ENCODE results near the gene WWP2. TPM values are rescaled to one million over a fixed set of nuclear protein-coding genes. Genes with fewer than 3 reads are reported as not detected.
"Not testable (repeated sequence)": the region's sequence is repeated elsewhere in the genome, so short reads cannot be mapped to it uniquely, and the experiment has no call there.

Gene WWP2
- polyA plus RNA-seq, 1 donor = 14.5 TPM

DNA sequence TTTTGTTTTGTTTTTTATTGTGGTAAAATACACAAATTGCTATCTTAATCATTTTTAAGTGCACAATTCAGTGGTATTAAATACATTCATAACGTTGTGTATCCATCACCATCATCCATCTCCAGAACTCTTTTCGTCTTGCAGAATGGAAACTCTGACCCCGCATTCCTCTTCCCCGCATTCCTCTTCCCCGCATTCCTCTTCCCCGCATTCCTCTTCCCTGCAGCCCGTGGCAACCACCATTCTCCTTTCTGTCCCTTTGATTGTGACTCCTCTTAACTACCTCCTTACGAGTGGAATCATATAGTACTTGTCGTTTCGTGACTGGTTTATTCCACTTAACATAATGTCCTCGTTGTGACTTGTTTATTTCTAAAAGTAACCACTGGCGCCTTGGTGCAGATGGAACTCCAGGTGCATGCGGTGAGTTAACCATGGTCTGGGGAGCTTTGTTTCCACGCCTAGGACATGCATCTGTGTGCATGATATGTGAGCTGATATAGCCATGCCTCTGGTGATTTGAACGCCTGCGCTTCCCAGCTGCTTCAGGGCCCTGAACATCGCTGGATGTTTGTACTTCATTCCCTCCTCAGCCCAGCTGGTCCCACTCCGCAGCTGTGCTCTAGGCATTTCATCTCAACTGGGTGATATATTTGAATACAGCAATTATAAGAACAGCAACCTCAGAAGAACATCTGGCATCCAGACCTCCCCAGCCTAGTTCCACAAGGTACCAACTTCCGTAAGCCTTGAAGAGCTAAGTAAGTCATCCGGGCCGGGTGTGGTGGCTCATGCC lies 181.3 kb downstream of the WWP2 start:
- DNase-seq (ENCODE audit: low read depth) = not testable (repeated sequence)

DNA sequence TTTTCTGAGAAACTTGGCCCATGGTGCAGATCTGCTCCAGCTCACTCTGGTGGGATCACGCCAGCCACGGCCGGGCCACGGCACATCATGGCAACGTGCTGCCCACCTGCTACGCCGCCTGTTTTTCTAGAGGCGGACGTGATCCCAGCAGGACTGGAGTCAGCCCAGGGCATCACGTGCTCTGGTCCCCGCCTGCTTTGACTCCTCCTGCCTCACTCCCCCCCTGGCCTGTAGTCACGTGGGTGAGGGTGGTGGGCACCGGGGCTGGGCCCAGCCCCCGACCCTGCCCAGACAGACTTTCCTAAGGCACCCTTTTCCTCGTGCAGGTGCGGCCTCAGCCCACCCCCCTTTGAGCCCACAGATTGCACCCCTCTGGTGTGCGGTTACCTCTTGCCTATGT lies 188.3 kb downstream of the WWP2 start:
- DNase-seq (ENCODE audit: low read depth) = not testable (repeated sequence)

DNA sequence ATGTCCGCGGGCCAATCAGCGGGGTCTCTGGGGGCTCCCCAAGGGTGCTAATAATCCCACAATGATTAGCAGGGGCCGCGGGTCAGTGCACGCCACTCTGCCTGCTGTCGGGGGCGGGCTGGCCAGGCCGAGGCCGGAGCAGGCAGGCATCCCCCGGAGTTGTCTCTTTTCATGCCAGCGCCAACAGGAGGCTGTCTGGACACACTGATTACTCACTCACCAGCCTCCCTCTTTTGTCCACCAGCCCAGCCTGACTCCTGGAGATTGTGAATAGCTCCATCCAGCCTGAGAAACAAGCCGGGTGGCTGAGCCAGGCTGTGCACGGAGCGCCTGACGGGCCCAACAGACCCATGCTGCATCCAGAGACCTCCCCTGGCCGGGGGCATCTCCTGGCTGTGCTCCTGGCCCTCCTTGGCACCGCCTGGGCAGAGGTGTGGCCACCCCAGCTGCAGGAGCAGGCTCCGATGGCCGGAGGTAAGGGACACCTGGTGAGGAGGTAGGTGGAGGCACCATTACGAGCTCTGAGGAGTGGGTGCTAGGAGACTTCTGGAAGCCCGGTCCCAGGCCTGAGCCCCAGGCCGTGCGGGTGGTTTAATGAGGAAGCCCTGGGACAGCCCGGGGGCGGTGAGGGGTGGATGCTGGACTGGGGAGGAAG lies 189.0 kb downstream of the WWP2 start, which contains the start of gene CLEC18A:
Gene CLEC18A, plus strand, starts transcription at position 318 of the 655 bp plus-strand sequence. Its CDS starts 33 bp downstream, at position 351.
- DNase-seq (ENCODE audit: low read depth) = not testable (repeated sequence)

DNA sequence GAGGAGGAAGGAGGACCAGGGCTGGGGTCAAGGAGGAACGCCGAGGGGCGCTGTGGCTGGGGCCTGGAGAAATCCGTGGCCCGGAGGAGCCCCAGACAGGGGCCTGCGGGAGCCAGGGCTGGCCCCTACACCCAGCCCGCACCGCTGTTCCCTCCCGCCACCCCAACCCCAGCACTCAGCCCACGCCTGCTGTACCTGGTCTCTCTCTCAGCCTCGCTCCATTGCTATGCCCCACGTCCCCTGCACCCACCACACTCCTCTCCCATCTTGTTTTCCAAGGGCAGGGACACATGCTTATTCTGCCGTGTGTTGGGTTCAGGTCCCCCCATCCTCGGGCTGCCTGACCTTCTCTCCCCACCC lies 189.5 kb downstream of the WWP2 start:
- not testable (repeated sequence) for DNase-seq (ENCODE audit: low read depth)

DNA sequence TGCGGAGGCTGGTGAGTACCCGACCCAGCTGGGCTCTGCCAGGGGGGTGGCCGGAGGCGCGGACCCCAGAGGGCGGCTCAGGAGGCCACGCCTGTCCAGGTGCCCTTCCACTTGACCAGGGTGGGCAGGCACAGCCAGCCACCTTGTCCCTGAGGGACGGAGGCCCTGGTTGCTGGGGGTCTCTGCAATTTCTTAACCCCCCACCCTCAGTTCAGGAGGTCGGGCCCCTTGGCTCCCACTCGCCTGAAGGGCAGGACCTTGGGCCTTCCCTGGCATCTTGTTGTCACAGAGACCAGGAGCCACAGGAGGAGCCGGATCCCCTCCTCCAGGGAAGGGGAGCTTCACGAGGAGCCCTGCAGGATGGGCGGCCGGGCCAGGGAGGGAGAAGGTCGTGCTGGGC lies 190.0 kb downstream of the WWP2 start:
- DNase-seq (ENCODE audit: low read depth) = not testable (repeated sequence)

DNA sequence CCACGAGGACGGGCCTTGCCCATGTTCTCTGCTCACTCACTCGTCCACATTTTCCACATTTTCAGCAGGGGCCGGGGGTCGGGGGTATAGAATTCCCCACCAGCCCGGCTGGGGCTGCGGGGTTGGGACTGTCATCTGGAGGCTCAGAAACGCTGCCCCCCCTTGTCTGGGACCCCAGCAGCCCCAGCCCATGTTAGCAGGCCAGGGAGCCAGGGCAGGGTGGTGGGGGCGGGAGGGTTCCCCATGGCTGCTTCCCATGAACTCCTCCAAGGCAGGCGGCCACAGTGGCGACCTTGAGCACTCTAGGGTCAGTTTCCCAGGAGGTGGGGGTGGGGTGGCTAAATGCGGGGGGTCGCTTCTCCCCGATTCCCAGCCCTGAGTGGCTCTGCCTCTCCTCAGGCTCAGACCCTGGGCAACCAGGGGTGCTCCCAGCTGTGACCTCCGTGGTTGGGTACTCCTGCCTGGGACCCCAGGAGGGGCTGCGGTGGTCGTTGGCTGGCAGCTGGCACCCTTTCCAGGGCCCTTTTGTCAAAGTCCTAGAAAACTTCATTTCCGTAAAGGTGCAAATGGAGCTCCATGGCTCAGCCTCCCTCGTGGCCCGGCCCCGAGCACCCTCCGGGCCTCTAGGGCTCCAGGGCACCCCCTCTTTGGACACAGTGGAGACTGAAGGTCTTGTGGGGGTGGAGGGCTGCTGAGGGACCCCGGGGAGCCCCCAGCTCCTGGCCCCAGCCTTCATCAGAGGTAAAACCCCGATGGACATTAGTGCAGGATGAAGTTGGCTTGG lies 190.6 kb downstream of the WWP2 start:
- not testable (repeated sequence) for DNase-seq (ENCODE audit: low read depth)

DNA sequence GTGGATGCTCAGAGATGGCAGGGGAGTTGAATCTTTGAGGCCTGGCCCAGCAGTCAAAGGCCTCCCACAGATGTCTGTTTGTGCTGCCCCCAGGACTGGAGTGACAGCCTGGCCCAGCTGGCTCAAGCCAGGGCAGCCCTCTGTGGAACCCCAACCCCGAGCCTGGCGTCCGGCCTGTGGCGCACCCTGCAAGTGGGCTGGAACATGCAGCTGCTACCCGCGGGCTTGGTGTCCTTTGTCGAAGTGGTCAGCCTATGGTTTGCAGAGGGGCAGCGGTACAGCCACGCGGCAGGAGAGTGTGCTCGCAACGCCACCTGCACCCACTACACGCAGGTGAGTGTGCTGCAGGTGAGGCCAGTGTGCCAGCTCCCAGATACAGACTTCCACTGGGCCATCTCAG lies 192.1 kb downstream of the WWP2 start:
- DNase-seq (ENCODE audit: low read depth) = not testable (repeated sequence)

DNA sequence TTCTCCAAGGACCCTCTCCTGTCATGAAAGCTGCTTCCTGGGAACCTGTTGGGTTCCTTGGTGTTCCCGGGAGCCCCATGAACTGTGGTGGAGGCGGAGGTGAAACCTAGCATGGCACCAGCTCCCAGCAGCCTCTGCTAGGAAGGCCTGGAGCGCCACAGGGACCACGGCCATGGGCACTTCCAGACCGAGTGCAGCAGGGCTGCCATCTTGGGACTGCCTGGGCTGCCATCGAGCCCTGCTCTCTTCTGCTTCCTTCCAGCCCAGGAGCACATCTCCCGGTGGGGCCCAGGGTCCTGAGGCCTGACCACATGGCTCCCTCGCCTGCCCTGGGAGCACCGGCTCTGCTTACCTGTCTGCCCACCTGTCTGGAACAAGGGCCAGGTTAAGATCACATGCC lies 201.2 kb downstream of the WWP2 start:
- DNase-seq (ENCODE audit: low read depth) = not testable (repeated sequence)

DNA sequence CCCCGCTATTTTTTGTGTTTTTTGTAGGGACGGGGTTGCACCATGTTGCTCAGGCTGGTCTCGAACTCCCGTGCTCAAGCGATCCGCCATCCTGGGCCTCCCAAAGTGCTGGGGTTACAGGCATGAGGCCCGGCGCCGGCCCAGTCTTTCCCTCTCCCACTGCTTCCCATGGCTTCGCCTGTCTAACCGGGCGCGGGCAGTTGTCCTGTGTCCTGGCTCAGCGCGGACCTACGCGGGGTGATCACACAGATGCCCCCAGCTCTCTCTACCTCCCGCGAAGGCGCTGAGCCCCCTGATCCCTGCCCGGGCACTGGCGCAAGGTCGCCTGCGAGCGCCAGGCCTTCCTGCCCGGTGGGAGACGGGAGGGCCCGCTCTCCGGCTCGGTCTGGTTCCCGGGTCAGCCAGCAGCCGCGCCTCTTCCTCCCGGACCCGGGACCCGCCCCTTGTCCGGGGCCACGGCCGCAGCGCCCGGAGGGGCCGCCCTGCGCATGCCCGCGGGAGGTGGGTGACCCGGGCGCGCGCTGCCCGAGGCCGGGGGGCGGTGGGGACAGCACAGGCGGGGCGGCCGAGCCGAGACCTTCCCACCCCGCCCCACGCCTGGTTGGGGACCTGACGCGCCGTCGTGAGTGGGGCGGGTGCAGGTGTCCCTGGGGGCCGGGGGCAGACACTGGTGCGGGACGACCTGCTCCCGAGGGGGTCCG lies 203.0 kb downstream of the WWP2 start:
- not testable (repeated sequence) for DNase-seq (ENCODE audit: low read depth)

DNA sequence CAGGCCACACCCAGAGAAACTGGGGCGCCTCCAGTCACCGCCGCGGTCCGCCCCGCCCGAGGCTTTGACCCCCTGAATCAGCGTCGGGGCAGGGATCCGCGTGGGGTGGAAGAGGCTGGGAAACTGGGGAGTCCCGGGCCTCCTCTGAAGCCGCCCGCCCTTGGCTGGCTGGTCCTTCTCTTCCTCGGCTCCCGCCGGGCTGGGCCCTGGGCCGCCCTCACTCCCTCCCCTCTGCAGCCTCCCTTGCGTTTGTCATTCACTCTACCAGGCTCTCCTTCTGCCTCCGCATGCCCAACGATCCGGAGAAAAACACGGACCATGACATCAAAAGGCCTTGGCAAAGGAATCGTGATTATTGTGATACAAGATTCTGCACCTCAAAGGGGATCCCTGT lies 203.5 kb downstream of the WWP2 start:
- not testable (repeated sequence) for DNase-seq (ENCODE audit: low read depth)

DNA sequence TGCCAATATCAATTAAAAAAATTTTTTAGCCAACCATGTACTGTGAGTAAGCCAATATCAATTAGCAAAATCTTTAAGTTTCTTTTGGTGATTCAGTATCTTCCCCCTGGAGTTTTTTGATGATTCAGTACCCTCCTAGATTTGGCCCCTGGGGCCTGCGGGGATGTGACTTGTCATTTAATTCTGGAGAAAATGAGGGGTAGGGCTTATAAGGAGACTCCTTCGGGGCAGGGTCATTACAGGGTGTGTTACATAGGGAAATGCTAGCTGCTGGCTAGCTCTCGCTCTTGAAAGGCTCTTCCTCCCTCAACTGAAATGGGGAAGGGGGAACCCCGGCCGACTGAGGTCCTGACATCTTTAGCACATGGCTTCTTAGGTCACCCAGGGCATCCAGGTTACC lies 205.6 kb downstream of the WWP2 start:
- DNase-seq (ENCODE audit: low read depth) = not testable (repeated sequence)

DNA sequence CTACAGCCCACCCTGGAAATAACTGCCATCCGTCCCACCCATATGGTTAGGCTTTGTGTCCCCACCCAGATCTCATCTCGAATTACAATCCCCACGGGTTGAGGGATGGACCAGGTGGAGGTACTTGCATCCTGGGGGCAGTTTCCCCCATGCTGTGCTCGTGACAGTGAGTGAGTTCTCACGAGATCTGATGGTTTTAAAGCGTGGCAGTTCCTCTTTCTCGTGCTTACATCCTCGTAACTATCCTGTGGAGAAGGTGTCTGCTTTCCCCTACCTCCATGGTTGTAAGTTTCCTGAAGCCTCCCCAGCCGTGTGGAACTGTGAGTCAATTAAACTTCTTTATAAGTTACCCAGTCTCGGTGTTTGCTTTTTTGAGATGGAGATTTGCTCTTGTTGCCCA lies 206.0 kb downstream of the WWP2 start:
- DNase-seq (ENCODE audit: low read depth) = not testable (repeated sequence)

DNA sequence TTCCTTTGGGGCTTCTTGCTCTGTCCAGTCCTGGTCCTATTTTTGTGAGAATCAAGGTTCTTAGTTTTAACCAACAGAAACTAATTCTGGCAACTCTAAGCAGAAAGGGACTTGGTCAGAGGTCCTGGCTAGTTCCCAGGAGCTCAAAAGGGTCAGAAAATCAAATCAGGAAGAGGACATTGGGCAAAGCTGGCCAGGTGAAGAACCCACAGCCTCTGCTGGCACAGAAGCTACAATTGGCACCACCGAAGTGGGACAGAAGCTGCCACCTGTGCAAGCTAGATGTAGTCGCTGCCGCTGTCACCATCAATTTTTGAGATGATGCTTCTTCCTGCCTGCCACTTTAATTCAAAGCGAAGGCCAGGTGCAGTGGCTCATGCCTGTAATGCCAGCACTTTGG lies 207.5 kb downstream of the WWP2 start:
- DNase-seq (ENCODE audit: low read depth) = not testable (repeated sequence)

DNA sequence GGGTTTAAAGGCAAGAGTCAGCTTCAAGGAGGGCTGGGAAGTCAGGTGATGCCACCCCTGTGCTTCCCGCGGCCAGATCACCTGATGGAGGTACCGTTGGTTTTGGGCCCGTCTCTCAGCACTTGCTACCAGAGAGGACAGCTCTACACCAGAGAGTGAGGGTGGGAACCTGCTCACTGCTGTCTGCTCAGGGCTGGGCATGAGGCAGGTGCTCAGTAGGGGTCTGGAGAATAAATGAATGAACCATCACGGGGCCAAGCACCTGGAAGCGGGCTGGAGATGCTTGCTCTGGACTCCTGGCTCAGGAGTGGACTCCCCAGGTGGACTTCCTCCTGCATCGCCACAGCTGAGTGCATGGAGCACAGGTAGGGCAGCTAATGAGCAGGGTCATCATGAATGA lies 210.0 kb downstream of the WWP2 start:
- not testable (repeated sequence) for DNase-seq (ENCODE audit: low read depth)

DNA sequence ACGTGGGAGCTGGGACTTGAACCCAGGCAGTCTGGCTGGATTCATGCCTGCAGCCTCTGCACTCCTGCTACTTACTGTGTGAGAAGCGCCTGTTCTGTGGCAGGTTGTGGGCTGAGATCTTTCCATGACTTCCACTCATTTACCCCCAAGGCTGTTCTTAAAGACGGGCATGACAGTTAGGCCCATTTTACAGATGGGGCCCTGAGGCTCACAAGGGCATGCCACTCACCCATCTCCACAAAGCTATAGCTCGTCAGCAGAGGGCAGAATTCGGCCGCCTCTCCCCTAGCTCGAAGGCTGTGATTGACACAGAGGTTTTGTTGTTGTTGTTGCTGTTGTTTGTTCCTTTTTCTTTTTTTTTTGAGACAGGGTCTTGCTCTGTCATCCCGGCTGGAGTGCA lies 210.8 kb downstream of the WWP2 start:
- not testable (repeated sequence) for DNase-seq (ENCODE audit: low read depth)

DNA sequence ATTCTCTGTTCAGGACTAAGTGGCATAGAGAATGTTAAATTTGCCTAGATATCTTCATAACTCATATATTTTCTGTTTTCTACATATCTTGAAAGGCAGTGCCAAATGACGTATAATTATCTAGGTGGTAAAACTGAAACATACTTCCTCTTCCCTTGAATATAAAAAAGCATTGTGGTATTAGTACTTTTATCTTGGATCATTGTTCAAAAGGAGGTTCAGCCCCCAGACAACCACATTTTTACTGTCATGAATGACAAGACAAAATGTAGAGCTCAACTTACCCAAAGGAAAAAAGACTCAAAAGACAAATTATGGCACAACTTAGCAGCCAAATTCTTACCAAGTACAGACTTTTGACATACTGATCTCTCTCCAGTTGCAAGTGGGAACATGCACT lies 223.1 kb downstream of the WWP2 start:
- not testable (repeated sequence) for DNase-seq (ENCODE audit: low read depth)

Other genes with a start within 250 kb of the WWP2 start
- gene NFAT5, start 196.4 kb upstream of the WWP2 start, polyA plus RNA-seq (ENCODE audit: insufficient read length) = 15.2 TPM
- gene NQO1, start 35.8 kb upstream of the WWP2 start, polyA plus RNA-seq (ENCODE audit: insufficient read length) = 12.3 TPM
- gene NOB1, start 7.4 kb upstream of the WWP2 start, polyA plus RNA-seq (ENCODE audit: insufficient read length) = 47.0 TPM
- gene CLEC18A, start 189.0 kb downstream of the WWP2 start, polyA plus RNA-seq (ENCODE audit: insufficient read length) = 0.46 TPM

Measured in forelimb muscle (tissue), 1 donor.